HepG2 (cell line): Measurements from ENCODE around the gene CST3. TPM values are rescaled to one million over a fixed set of nuclear protein-coding genes. Genes with fewer than 3 reads are reported as not detected.

Source experiments
- ATAC-seq: fragments of 200-7000 bp; cut with Tn5 transposase; 3 replicates; pipeline ENCODE4 v1.9.1; 2020; ENCODE audit warnings: mild to moderate bottlenecking, moderate library complexity
- BruUV-seq: library from RNA; stranded (reverse); fragments of 400-500 nt; replicated peaks from 2 replicates; lab custom pipeline; 2021; lab: Mats Ljungman, UMichigan
- CTCF ChIA-PET: fragments of 300-600 bp; formaldehyde crosslinking; extraction: SDS; loops from one replicate; lab custom pipeline; 2021; ENCODE audit warnings: low total read pairs, inconsistent platforms, low intra/inter-chr PET ratio; lab: Yijun Ruan, JAX
- POLR2A ChIA-PET: fragments of 350-600 bp; sonication (Branson Sonifier 250); formaldehyde crosslinking; loops from one replicate; lab custom pipeline; 2020; ENCODE audit warnings: antibody characterized with exemption, inconsistent platforms; lab: Yijun Ruan, JAX
- DNase-seq: peaks from one replicate; pipeline ENCODE4 v3.0.0-alpha.2; 2015; ENCODE audit warnings: low spot score
- FAIRE-seq: peaks from 3 replicates; lab custom pipeline; 2011; peaks lifted over from hg19 to GRCh38; lab: Jason Lieb, UNC
- H2AFZ ChIP-seq: one replicate; pipeline ENCODE4 v1.6.1; 2011; ENCODE audit warnings: low read length, inconsistent platforms
- H3K27ac ChIP-seq: fragments of 300-600 bp; 3 replicates; pipeline ENCODE4 v1.8.0; 2011; ENCODE audit warnings: mixed run types, mild to moderate bottlenecking, mixed read lengths, low read length, inconsistent platforms; ENCODE audit not compliant: insufficient read depth; ENCODE audit errors: extremely low read length
- H3K27me3 ChIP-seq, 2 experiments: fragments of 200-600 bp in 1 of 2; 2 replicates in 1 of 2; 3 replicates in 1 of 2; pipeline versions ENCODE4 v1.6.0 to v1.8.0; 2011; ENCODE audit warnings: low read length in 2 of 2, mild to moderate bottlenecking in 2 of 2, moderate library complexity in 2 of 2, inconsistent platforms in 1 of 2; ENCODE audit not compliant: insufficient read depth in 2 of 2, control insufficient read depth in 1 of 2
- H3K36me3 ChIP-seq, 2 experiments: fragments of 200-600 bp in 1 of 2; replicated peaks in 1 of 2; 2 replicates in 1 of 2; 3 replicates in 1 of 2; pipeline versions ENCODE4 v1.5.1 to v1.8.0; 2011; ENCODE audit warnings: low read length in 2 of 2, inconsistent platforms in 1 of 2; ENCODE audit not compliant: insufficient read depth in 2 of 2, control insufficient read depth in 1 of 2
- H3K4me1 ChIP-seq: 2 replicates; pipeline ENCODE4 v1.5.1; 2012; ENCODE audit warnings: low read length, inconsistent platforms; ENCODE audit not compliant: insufficient read depth
- H3K4me2 ChIP-seq: 2 replicates; pipeline ENCODE4 v1.6.0; 2011; ENCODE audit warnings: low read depth, low read length, inconsistent platforms
- H3K4me3 ChIP-seq, 3 experiments: fragments of 200-600 bp in 1 of 3; sonication (generic), shearing (Covaris generic) in 1 of 3; replicated peaks in 1 of 3; 2 replicates each; pipeline ENCODE4 v1.5.1; 2011 to 2016; ENCODE audit warnings: low read length in 3 of 3, inconsistent platforms in 2 of 3, low read depth in 2 of 3, mild to moderate bottlenecking in 2 of 3, control low read depth in 1 of 3, mixed read lengths in 1 of 3; ENCODE audit not compliant: insufficient read depth in 1 of 3
- H3K79me2 ChIP-seq: one replicate; pipeline ENCODE4 v1.6.1; 2011; ENCODE audit warnings: low read length, inconsistent platforms; ENCODE audit not compliant: insufficient read depth
- H3K9ac ChIP-seq: 2 replicates; pipeline ENCODE4 v1.6.0; 2011; ENCODE audit warnings: mild to moderate bottlenecking, low read depth, low read length, inconsistent platforms; ENCODE audit not compliant: insufficient read depth
- H3K9me3 ChIP-seq: 2 replicates; pipeline ENCODE4 v1.5.1; 2012; ENCODE audit warnings: mild to moderate bottlenecking, low read length
- H4K20me1 ChIP-seq: 2 replicates; pipeline ENCODE4 v1.6.0; 2011; ENCODE audit warnings: inconsistent platforms, mild to moderate bottlenecking, low read length, moderate library complexity; ENCODE audit not compliant: insufficient read depth
- CENPBD1 ChIP-seq: sonication (generic); formaldehyde crosslinking; IDR thresholded peaks from 2 replicates; pipeline ENCODE4 v1.8.0; 2022; ENCODE audit warnings: missing genetic modification reagents, low read depth, mild to moderate bottlenecking, borderline replicate concordance
- HES4 ChIP-seq: sonication (generic); formaldehyde crosslinking; IDR thresholded peaks from 2 replicates; pipeline ENCODE4 v1.9.0; 2021; ENCODE audit warnings: mild to moderate bottlenecking, missing genetic modification reagents, borderline replicate concordance
- MXD3 ChIP-seq: IDR thresholded peaks from 2 replicates; pipeline ENCODE4 v1.6.1; 2016; ENCODE audit warnings: mild to moderate bottlenecking, missing biosample characterization, missing genetic modification reagents
- NCOA1 ChIP-seq: sonication (generic); formaldehyde crosslinking; IDR thresholded peaks from 2 replicates; pipeline ENCODE4 v1.9.0; 2021; ENCODE audit warnings: missing genetic modification reagents
- PHF20 ChIP-seq: sonication (generic); formaldehyde crosslinking; IDR thresholded peaks from 2 replicates; pipeline ENCODE4 v1.5.0; 2020; ENCODE audit warnings: mild to moderate bottlenecking, missing genetic modification reagents
- POLR2A ChIP-seq, 2 experiments: IDR thresholded peaks; 2 replicates each; pipeline ENCODE4 v1.6.1; 2011; ENCODE audit warnings: low read depth in 2 of 2, low read length in 2 of 2, mild to moderate bottlenecking in 1 of 2, moderate library complexity in 1 of 2; ENCODE audit not compliant: insufficient read depth in 1 of 2
- SRF ChIP-seq: IDR thresholded peaks from 2 replicates; pipeline ENCODE4 v1.6.1; 2011; ENCODE audit warnings: mild to moderate bottlenecking, low read depth, low read length, moderate library complexity
- TAF15 ChIP-seq: fragments of 200-400 bp; formaldehyde crosslinking; IDR thresholded peaks from one replicate; pipeline ENCODE4 v1.6.1; 2018; ENCODE audit warnings: mild to moderate bottlenecking, low read depth, low read length; ENCODE audit not compliant: poor library complexity, severe bottlenecking
- TEF ChIP-seq: sonication (generic); formaldehyde crosslinking; IDR thresholded peaks from 2 replicates; pipeline ENCODE4 v1.5.0; 2020; ENCODE audit warnings: missing genetic modification reagents
- TFE3 ChIP-seq: IDR thresholded peaks from 2 replicates; pipeline ENCODE4 v1.6.1; 2016
- U2AF1 ChIP-seq: fragments of 200-400 bp; formaldehyde crosslinking; optimal IDR thresholded peaks from 2 replicates; pipeline ENCODE3; 2017; ENCODE audit warnings: mild to moderate bottlenecking, low read depth, low read length
- ZFYVE20 ChIP-seq: sonication (generic); formaldehyde crosslinking; IDR thresholded peaks from 2 replicates; pipeline ENCODE4 v1.8.0; 2023; ENCODE audit warnings: low read depth, mild to moderate bottlenecking, moderate library complexity, missing genetic modification reagents, borderline replicate concordance
- ZNF10 ChIP-seq: sonication (generic); formaldehyde crosslinking; IDR thresholded peaks from 2 replicates; pipeline ENCODE4 v1.4.0; 2020; ENCODE audit warnings: mild to moderate bottlenecking, low read depth, missing genetic modification reagents, borderline replicate concordance
- ZNF354B ChIP-seq: sonication (generic); formaldehyde crosslinking; IDR thresholded peaks from 2 replicates; pipeline ENCODE4 v1.8.0; 2022; ENCODE audit warnings: mild to moderate bottlenecking, missing genetic modification reagents
- ZNF687 ChIP-seq: sonication (generic); formaldehyde crosslinking; IDR thresholded peaks from 2 replicates; pipeline ENCODE4 v1.5.1; 2020; ENCODE audit warnings: mild to moderate bottlenecking, missing genetic modification reagents, moderate library complexity
- ZSCAN29 ChIP-seq: sonication (generic); formaldehyde crosslinking; conservative IDR thresholded peaks from 2 replicates; pipeline ENCODE4 v1.4.0; 2020; ENCODE audit warnings: mild to moderate bottlenecking, missing genetic modification reagents
- WGBS: methylation state at CpG from one replicate; pipeline ENCODE4 v1.1.6; 2017; ENCODE audit warnings: low lambda C conversion rate; 5-methylcytosine and 5-hydroxymethylcytosine counted together
- in situ Hi-C: cut with HindIII; loops from 2 replicates; pipeline ENCODE4 v1.10.0; 2017; ENCODE audit warnings: low pct_unique_long_range_greater_than_20kb; ENCODE audit not compliant: extremely low pct_ligation_motif_present
- intact Hi-C: fragments of 100-400 bp; cut with micrococcal nuclease; formaldehyde crosslinking; loops from one replicate; pipeline ENCODE4 v1.10.0; 2022; ENCODE audit not compliant: unreplicated experiment
- polyA plus RNA-seq, 8 experiments: library from polyadenylated mRNA; depleted of rRNA in 3 of 8; stranded (reverse) in 7 of 8; unstranded in 1 of 8; fragments of >200 nt; fragmentation: Illumina TruSeq in 4 of 8; extraction: Trizol in 4 of 8; gene quantifications; 2 replicates each; pipeline versions ENCODE4 v1.2.1 to v1.2.3, GENCODE V29; 2011 to 2016; ENCODE audit warnings: low read depth in 4 of 8, missing spikeins in 1 of 8, mixed read lengths in 1 of 8; ENCODE audit not compliant: insufficient read depth in 1 of 8
- total RNA-seq, 5 experiments: library from RNA; depleted of rRNA; stranded (reverse); fragments of >200 nt; fragmentation: Illumina TruSeq; extraction: Trizol; gene quantifications; 2 replicates each; pipeline ENCODE4 v1.2.3, GENCODE V29; 2016; ENCODE audit warnings: low read depth in 1 of 5

Gene CST3
- total and polyA plus RNA-seq, 2 of the 13 experiments (the other 11 are each of a cell fraction or from before 2014, with no cell fraction given), result 690 to 1,005 TPM

- H3K4me1 ChIP-seq, result peaks cover 85% of the 10 kb centered on the region
- no TSS peak for BruUV-seq
- DNase-seq (no peak), ATAC-seq (no peak), FAIRE-seq (no peak)
- ChIA-PET CTCF (no interaction called here), POLR2A (interaction anchor here (0.7 to 18.0 kb wide), 5 partner anchors 8 to 28 kb away, joined by 3 to 543 read pairs (median 4); no protein-coding TSS in a partner anchor)
- H3K4me2 ChIP-seq, result no peak overlapping the region
- peaks cover 12 to 20% of the 10 kb centered on the region in 2 experiments for H3K36me3 ChIP-seq
- H2AFZ ChIP-seq, result no peak overlapping the region
- peak overlapping the region; percentile 16 for H3K27ac ChIP-seq
- H3K79me2 ChIP-seq, result peaks cover 29% of the 10 kb centered on the region
- no peaks in the 10 kb centered on the region for H3K9me3 ChIP-seq
- 74% methylated on average over 8 of the region's 8 CpGs for WGBS
- no peak overlapping the region for H3K4me3 ChIP-seq
- intact Hi-C loops, result no loop called here
- peaks cover 15% of the 10 kb centered on the region; the same call in 1 of the 2 replicates for H4K20me1 ChIP-seq
- no peak overlapping the region for H3K9ac ChIP-seq
- no peaks in the 10 kb centered on the region; a peak in 1 of 5 replicates for H3K27me3 ChIP-seq
- in situ Hi-C loops, result loop anchor here (10.0 kb wide), 1 partner anchor 1058 kb away; no protein-coding TSS in a partner anchor
- no peak for TF ChIP-seq ZNF354B (CRISPR knock-in tag)
- no peak for TF ChIP-seq ZNF10 (CRISPR knock-in tag)
- TF ChIP-seq PHF20 (CRISPR knock-in tag), result no peak
- TF ChIP-seq U2AF1, result peak; percentile 35
- peak in 1 of 2 experiments; percentile 60; a peak in 3 of 4 replicates for TF ChIP-seq POLR2A (IDR thresholded peaks at IDR 0.05; ENCODE audit: insufficient read depth in 1 of 2, low read depth in 2 of 2, low read length in 2 of 2)
- 0 out of 2 replicates have a peak, but pooled peaks have one; percentile 25 for TF ChIP-seq MXD3 (CRISPR knock-in tag)
- TF ChIP-seq ZNF687 (CRISPR knock-in tag), result peak; percentile 33
- TF ChIP-seq ZSCAN29 (CRISPR knock-in tag), result no peak
- TF ChIP-seq SRF, result no peak
- no peak for TF ChIP-seq CENPBD1 (CRISPR knock-in tag)
- TF ChIP-seq TAF15, result no peak
- no peak for TF ChIP-seq NCOA1
- no peak for TF ChIP-seq TFE3 (CRISPR knock-in tag)
- TF ChIP-seq TEF, result no peak
- TF ChIP-seq HES4 (CRISPR knock-in tag), result 0 out of 2 replicates have a peak, but pooled peaks have one; percentile 38
- no peak for TF ChIP-seq ZFYVE20 (CRISPR knock-in tag)
These were observed 4.8 kb downstream of the CST3 start for GRCh38 chr20:23632711-23633573.
